IPS DF 19.7 (cell line): ENCODE measurements around the gene PTPN22.
A peak's percentile ranks its signal among the peaks of the same experiment; 100 is the strongest.
"Not testable (repeated sequence)": the region's sequence is repeated elsewhere in the genome, so short reads cannot be mapped to it uniquely, and the experiment has no call there.

Experiments
- DNase-seq: peaks from one replicate; pipeline ENCODE4 v3.0.0-alpha.2; 2013; ENCODE audit warnings: low read depth, low spot score

Gene PTPN22

GRCh38 chr1:113852694-113853093 lies 18.8 kb downstream of the PTPN22 start:
- DNase-seq: not testable (repeated sequence)

GRCh38 chr1:113850127-113850796 lies 21.2 kb downstream of the PTPN22 start:
- DNase-seq: no peak

GRCh38 chr1:113849072-113849471 lies 22.4 kb downstream of the PTPN22 start:
- no peak for DNase-seq

- DNase-seq: no peak
Observed at GRCh38 chr1:113846391-113847035, 25.0 kb downstream of the PTPN22 start.

GRCh38 chr1:113836534-113836933 lies 35.0 kb downstream of the PTPN22 start:
- DNase-seq: no peak

GRCh38 chr1:113835686-113836290 lies 35.7 kb downstream of the PTPN22 start:
- DNase-seq: no peak

- DNase-seq: no peak
Observed at GRCh38 chr1:113834716-113835115, 36.8 kb downstream of the PTPN22 start.

- DNase-seq: no peak
Observed at GRCh38 chr1:113830039-113830438, 41.5 kb downstream of the PTPN22 start.

GRCh38 chr1:113821916-113822315 lies 49.6 kb downstream of the PTPN22 start:
- no peak for DNase-seq

GRCh38 chr1:113818578-113818977 lies 52.9 kb downstream of the PTPN22 start:
- DNase-seq: no peak

GRCh38 chr1:113813218-113813617 lies 58.3 kb downstream of the PTPN22 start:
- no peak for DNase-seq

- DNase-seq: no peak
Observed at GRCh38 chr1:113812661-113813135, 58.8 kb downstream of the PTPN22 start.

GRCh38 chr1:113811888-113812660 lies 59.4 kb downstream of the PTPN22 start, which contains the start of gene RSBN1:
Gene RSBN1, minus strand, starts transcription at chr1:113812476. Its CDS starts 64 bp downstream, at chr1:113812412.
- DNase-seq: peak; percentile 98

GRCh38 chr1:113811156-113811887 lies 60.2 kb downstream of the PTPN22 start:
- no peak for DNase-seq

- DNase-seq: no peak
Observed at GRCh38 chr1:113809670-113810602, 61.6 kb downstream of the PTPN22 start.

- DNase-seq: no peak
Observed at GRCh38 chr1:113808450-113809195, 62.9 kb downstream of the PTPN22 start.

- no peak for DNase-seq
Observed at GRCh38 chr1:113805639-113806038, 65.9 kb downstream of the PTPN22 start.

- no peak for DNase-seq
Observed at GRCh38 chr1:113805256-113805531, 66.3 kb downstream of the PTPN22 start.

- no peak for DNase-seq
Observed at GRCh38 chr1:113804421-113805255, 66.9 kb downstream of the PTPN22 start.
